ENCODE data around the gene ARHGEF7. TPM values are rescaled to one million over a fixed set of nuclear protein-coding genes. Genes with fewer than 3 reads are reported as not detected.
"Not testable (repeated sequence)": the region's sequence is repeated elsewhere in the genome, so short reads cannot be mapped to it uniquely, and the experiment has no call there.

Gene ARHGEF7, protein sequence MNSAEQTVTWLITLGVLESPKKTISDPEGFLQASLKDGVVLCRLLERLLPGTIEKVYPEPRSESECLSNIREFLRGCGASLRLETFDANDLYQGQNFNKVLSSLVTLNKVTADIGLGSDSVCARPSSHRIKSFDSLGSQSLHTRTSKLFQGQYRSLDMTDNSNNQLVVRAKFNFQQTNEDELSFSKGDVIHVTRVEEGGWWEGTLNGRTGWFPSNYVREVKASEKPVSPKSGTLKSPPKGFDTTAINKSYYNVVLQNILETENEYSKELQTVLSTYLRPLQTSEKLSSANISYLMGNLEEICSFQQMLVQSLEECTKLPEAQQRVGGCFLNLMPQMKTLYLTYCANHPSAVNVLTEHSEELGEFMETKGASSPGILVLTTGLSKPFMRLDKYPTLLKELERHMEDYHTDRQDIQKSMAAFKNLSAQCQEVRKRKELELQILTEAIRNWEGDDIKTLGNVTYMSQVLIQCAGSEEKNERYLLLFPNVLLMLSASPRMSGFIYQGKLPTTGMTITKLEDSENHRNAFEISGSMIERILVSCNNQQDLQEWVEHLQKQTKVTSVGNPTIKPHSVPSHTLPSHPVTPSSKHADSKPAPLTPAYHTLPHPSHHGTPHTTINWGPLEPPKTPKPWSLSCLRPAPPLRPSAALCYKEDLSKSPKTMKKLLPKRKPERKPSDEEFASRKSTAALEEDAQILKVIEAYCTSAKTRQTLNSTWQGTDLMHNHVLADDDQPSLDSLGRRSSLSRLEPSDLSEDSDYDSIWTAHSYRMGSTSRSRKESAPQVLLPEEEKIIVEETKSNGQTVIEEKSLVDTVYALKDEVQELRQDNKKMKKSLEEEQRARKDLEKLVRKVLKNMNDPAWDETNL
- 100 to 1,000 TPM in 1 of 12 donors, 10 to 100 TPM in 10, not detected in 1; 53.2 to 109 (median 72.8) TPM for polyA plus RNA-seq (ENCODE audit: insufficient read length in 12 of 12)
- long read RNA-seq, donor 1, result 0 reads
- long read RNA-seq, donor 2, partial matches to known transcripts, result 0 of 1 reads
- long read RNA-seq, donor 2, other reads (novel, unspliced or antisense), result 0 of 1 reads
- long read RNA-seq, donor 3, result 0 reads
- long read RNA-seq, donor 4, partial matches to known transcripts, result 23 of 25 reads
- long read RNA-seq, donor 4, other reads (novel, unspliced or antisense), result 0 of 25 reads
- long read RNA-seq, donor 5, partial matches to known transcripts, result 12 of 13 reads
- long read RNA-seq, donor 5, other reads (novel, unspliced or antisense), result 0 of 13 reads
- long read RNA-seq, donor 6, result 0 reads
- long read RNA-seq, donor 7, partial matches to known transcripts, result 0 of 1 reads
- long read RNA-seq, donor 7, other reads (novel, unspliced or antisense), result 0 of 1 reads
- long read RNA-seq, donor 8, partial matches to known transcripts, result 9 of 10 reads
- long read RNA-seq, donor 8, other reads (novel, unspliced or antisense), result 0 of 10 reads
- long read RNA-seq, donor 9, partial matches to known transcripts, result 12 of 12 reads
- long read RNA-seq, donor 9, other reads (novel, unspliced or antisense), result 0 of 12 reads
- long read RNA-seq, donor 10, partial matches to known transcripts, result 25 of 25 reads
- long read RNA-seq, donor 10, other reads (novel, unspliced or antisense), result 0 of 25 reads
- long read RNA-seq, donor 11, partial matches to known transcripts, result 0 of 1 reads
- long read RNA-seq, donor 11, other reads (novel, unspliced or antisense), result 0 of 1 reads

DNA sequence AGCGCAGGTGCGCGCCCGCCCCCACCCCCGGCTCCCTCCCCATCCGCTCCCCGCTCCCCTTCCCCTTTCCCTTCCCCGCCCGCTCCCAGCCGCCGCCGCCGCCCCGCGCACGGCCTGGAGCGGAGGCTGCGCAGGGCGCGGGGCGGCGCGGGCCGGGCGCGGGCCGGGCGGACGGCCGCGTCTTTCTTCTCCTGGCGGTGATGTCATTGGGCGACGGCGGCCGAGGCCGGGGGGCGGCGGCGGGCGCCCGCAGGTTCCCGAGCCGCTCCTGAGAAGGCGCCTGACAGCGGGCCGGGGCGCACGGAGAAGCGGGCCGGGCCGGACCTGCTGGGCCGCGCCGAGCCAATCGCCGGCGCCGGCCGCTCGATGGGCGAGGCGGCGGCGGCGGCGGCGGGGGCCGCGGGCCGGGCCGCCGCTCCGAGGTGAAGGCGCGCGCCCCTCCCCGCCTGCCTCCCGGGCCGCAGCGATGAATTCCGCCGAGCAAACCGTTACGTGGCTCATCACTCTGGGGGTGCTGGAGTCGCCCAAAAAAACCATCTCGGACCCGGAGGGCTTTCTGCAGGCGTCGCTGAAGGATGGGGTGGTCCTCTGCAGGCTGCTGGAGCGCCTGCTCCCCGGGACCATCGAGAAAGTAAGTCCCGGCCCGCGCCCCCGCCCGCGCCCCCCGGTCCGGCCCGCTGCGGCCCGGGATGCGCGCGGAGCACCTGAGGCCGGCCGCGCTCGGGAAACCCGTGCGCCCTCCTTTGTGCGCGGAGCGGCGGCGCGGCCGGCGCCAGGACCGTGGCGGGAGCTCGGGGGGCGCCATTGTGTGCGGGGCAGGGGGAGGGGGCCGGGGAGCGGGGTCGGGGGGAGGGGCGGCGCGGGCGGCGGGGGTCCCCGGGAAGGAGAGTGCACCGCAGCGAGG is at the start of gene ARHGEF7:
TSS of gene ARHGEF7 (plus strand) at position 250 of the 904 bp plus-strand sequence. CDS start at position 467, 217 bp downstream.
- DNase-seq, result peak; percentile 29

DNA sequence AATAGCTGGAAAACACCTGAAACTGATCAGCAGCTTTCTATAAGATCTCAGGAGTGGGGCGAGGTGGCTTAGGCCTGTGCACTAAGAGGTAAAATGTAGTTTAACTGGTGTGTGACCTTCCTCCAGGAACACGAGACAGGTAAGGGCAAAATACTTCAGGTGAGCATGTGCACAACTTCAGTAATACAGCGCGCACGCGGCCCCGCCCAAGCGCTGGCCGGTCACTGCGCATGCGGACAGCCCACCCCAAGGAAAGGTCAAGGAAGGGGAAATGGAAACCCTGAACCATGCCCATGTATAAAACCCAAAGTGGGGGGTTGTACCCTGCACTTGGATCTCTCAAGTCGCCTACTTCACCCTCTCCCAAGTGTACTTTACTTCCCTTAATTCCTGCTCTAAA is 49.4 kb upstream of the ARHGEF7 start:
- DNase-seq, result no peak

DNA sequence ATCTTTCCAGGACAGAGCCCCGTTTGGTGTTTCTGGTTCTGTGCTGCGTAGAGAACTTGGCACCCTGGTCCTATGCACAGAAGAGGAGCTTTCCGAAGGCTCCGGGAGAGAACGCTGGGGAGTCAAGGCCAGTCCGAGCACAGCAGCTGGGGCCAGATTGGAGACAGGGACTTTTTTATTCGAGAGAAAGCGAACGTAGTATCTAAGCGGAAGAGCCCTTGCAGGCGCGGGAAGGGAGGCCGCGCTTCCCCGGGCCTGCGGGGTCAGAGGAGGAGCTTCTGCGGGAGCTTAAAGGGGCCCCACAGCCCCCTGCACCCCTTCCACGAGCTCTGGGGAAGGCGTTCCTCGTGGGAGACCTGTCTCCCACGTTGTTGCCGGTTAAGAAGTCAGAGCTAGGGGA is 48.6 kb upstream of the ARHGEF7 start:
- no peak for DNase-seq

DNA sequence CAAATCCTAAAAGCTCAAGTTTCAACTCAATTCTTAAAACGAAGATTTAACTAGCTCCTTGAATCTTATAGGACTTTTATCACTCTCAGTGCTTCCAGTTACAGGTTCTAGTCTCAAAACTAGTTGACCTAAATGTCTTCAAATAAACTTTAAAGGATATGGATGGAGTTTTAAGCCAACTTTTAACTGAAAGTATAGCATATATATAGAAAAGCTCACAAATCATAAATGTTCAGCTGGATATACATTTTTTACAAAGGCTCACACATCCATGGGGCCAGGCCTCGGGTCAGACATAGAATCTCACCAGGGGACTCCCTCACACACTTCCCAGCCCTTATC is 47.1 kb upstream of the ARHGEF7 start:
- DNase-seq, result no peak

DNA sequence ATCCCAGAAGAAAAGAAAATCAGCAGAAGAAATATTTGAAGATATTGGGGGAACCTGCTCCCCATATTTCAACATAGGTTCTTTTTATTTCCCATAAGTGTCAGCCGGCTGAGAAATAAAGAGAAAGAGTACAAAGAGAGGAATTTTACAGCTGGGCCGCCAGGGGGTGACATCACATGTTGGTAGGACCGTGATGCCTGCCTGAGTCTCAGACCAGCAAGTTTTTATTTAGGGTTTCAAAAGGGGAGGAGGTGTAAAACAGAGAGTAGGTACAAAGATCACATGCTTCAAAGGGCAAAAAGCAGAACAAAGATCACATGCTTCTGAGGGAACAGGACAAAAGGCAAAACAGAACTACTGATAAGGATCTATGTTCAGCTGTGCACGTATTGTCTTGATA is 44.0 kb upstream of the ARHGEF7 start:
- not testable (repeated sequence) for DNase-seq

DNA sequence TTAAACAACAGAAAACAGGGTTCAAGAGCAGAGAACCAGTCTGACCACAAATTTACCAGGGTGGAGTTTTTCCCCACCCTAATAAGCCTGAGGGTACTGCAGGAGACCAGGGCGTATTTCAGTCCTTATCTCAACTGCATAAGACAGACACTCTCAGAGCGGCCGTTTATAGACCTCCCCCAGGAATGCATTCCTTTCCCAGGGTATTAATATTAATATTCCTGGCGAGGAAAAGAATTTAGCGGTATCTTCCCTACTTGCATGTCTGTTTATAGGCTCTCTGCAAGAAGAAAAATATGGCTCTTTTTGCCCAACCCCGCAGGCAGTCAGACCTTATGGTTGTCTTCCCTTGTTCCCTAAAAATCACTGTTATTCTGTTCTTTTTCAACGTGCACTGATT is 43.6 kb upstream of the ARHGEF7 start:
- DNase-seq, result not testable (repeated sequence)

DNA sequence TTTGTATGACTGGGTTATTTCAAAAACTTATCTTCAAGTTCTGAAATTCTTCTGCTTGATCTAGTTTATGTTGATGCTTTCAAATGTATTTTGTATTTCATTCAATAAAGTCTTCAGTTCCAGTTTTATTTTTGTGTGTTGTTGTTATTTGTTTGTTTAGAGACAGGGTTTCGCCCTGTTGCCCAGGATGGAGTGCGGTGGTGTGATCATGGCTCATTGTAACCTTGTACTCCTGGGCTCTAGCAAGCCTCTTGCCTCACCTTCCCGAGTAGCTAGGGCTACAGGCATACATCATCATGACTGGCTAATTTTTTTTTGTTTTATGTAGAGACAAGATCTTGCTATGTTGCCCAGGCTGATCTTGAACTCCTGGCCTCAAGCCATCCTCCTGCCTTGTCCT is 40.3 kb upstream of the ARHGEF7 start:
- no peak for DNase-seq

DNA sequence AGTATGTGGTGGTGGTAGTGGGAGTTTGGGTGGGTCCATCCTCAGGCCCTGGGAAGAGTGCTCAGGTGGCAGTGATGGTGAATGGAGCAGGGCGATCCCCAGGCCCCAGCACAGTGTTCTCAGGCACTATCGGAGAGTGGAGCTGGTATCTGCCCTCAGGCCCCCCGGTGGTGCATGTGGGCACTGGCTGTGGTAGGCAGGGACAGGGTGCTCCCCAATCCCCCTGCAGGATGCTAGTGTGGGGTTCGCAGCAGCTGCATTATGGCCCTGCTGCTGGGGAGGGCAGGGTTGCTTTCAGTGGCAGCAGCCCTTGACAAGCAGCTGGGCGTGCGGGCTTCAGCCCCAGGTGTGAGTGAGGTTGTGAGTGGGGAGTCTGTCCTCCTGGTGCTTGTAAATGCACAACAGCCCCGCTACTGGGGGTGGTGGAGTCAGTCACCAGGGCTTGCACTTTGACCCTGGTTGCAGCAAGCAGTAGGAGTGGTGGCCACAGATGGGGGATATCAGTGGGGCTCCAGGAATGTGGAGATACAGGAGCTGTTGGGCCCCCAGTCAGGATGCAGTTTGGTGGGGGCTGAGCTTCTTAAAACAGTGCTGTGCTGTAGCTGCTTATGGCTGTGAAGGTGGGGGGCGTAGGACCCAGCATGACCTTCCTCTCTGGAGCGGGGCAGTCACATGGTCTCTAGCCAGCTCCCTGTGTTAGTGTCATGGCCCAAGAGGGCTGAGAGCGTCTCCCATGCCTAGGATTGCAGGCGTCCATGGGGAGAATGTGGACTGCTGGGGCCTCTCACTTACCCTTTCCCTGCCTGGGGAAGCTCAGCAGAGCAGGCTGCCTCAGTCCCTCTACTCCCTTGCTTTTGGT is 38.7 kb upstream of the ARHGEF7 start:
- no peak for DNase-seq

DNA sequence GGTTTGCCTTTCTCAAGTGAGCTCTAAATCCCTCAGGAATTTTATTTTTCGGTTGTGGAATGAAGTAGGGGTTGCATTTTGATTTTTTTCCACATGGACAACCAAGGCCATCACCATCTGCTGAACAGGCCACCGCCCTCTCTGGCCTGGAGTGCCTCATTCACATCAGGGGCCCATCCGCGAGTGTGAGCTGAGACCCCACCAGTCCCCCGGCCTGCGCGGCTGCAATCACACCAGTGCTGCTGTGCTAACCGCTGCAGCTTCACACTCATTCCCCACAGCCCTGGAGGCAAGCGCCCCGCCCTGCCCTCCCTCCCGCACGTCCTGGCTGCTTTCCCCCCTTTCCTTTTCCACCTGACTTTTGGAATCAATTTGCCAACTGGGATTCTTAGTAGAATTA is 35.7 kb upstream of the ARHGEF7 start:
- no peak for DNase-seq

DNA sequence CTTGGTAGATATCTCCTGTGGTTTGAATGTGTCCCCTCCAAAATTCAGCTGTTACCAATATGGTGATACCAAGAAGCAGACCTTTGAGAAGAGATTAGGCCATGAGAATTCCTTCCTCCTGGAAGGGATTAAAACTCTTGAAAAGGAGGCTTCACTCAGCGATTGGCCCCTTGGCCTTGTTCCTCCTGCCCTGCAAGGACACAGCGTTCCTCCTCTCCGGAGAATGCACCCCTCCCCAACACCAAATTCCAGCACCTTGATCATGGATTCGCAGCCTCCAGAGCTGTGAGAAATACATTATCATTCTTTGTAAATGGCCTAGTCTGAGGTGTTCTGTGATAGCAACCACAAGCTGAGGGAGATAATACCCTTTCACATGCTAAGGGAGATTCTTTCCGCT is 34.5 kb upstream of the ARHGEF7 start:
- DNase-seq, result no peak

DNA sequence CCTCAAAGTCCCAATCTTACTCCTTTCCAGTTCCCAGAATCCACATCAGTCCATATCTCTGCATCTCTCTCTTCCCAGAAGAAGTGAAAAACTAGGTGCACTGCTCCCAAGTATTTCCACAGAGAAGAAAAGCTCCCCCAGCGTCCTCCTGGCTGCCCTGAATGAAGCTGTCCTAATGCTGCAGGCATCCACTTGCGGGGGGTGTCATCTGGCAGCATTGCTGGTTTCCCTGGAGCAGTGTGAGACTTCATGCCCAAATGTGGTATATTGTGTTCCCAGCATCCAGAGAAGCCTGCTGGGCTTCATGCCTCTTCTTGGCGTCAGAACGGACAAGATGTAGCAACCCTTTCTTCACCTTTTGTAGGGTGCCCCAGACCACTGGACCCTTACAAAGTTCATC is 32.9 kb upstream of the ARHGEF7 start:
- DNase-seq, result no peak

DNA sequence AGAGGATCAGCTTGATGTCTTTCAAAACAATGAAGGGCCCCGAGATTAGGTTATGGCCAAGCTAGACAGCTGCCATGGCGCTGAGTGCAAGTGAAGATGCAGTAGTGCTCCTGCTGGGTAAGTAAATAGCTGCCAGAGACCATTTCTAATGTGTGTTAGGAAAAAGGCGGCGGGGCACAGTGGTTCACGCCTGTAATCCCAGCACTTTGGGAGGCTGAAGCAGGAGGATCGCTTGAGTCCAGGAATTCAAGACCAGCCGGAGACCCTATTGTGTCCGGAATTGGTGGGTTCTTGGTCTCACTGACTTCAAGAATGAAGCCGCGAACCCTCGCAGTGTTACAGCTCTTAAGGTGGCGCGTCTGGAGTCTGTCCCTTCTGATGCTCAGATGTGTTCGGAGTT is 32.3 kb upstream of the ARHGEF7 start:
- not testable (repeated sequence) for DNase-seq

DNA sequence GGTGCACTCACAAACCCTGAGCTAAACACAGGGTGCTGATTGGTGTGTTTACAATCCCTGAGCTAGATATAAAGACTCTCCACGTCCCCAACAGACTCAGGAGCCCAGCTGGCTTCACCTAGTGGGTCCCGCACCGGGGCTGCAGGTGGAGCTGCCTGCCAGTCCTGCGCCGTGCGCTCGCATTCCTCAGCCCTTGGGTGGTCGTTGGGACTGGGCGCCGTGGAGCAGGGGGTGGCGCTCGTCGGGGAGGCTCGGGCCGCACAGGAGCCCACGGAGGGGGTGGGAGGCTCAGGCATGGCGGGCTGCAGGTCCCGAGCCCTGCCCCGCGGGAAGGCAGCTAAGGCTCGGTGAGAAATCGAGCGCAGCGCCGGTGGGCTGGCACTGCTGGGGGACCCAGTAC is 31.4 kb upstream of the ARHGEF7 start:
- not testable (repeated sequence) for DNase-seq

DNA sequence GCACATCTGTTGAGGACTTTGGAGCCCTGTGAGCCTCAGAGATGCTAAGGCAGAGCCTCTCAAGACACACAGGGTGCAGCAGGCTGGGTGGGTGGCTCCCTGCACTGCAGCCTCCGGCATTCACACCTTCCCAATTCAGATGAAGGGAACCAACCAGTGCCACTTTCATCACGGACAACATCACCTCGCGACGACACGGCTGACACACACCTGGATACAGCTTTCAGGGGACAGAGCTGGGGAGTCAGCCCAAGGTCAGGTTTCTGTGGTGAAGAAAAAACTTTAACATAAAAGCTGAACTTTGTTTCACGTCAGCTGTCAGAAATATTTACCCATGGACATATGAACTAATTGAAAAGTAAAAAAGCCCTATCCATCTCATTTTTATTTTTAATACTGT is 24.9 kb upstream of the ARHGEF7 start:
- DNase-seq, result no peak

DNA sequence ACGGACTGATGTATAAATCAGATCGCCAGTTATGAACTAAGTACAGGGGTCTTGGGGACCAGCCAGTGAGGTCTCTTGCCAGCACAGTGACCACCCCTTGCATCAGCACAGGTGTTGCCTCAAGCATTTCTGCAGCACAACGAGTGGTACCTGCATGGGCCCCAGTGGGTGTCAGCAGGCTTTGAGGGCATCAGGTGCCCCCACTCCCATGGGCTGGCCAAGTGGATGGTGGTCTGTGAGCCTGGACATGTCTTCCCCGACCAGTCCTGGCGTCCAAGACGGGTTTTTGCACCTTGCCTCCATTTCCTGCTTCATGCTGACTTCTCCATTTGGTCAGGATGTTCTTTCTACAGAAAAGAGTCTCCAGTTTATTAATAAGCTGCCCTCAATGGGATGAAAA is 22.4 kb upstream of the ARHGEF7 start:
- no peak for DNase-seq

DNA sequence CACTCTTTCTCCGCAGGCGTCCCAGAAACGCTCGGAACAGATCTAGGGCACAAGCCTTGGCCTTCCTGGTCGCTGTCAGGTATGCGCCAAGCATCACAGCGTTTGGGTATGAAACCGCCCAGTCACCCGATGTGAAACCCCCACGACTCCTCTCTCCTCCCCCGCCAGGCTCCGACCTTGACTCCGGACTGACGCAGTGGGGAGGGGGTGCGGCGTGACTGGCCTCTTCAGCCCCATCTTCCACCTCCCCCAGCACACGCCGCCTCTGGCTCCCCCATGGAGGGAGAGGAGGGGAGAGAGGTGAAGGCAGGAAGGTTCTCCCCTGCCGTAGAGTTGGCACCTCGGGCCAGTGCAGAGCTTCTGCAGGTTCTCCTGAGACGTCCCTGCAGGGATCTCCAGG is 22.0 kb upstream of the ARHGEF7 start:
- DNase-seq, result no peak

DNA sequence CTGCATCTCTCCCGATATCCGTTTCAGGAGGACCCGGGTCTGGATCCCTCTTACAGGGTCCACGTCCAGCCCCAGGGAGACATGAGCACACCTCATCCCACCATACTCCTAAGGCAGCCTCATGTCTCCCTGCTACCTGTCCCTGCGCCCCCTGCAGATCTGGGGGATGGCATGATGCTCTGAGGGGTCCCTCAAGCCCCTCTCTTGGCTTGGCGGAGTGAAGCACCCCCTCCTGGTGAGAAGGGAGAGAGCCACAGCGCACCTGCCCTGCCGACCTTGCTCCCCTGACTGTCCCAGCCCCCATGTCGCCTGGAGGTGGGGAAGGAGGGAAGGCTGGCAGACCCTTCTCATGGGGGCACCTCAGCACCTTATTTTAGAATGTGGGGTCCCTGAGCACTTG is 21.5 kb upstream of the ARHGEF7 start:
- no peak for DNase-seq

DNA sequence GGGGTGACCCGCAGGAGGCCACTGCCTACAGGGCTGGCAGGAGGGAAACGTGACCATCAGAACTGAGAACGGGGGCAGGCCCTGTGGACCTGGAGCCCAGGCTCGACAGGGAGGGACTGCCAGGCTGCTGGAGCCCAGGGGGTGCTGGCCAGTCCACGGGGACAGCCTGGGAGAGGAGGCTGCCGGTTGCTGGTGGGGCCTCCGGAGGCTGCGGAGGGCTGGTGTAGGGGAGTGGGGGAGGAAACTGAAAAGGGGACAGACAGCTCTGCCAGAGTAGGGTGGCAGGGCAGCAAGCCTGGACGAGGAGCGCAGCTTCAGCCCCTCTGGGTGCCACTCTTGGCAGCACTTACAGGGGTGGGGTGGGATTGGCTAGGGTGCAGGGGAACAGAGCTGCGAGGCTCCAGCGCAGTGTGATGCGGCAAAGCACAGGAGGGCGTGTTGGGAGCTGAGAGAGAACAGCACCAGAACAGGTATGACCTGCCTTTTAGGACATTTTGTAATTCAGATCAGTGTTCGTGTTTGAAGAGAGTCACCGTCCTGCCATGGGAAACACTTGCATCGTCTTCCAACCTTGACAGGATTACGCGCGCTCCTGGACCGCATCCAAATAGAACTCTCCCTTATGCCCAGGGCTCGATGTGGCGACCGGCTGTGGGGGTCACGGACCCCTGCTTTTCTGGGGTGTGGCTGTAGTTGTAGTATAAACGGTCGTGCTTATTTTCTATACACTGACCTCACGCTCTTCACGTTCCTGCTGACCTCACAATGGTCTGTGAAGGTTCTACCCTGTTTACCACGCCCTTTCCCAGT is 19.9 kb upstream of the ARHGEF7 start:
- DNase-seq, result no peak
